A549 (cell line): ENCODE results near the gene CNOT1. TPM values are rescaled to one million over a fixed set of nuclear protein-coding genes. Genes with fewer than 3 reads are reported as not detected.

ENCODE experiments used
- ATAC-seq, 2 experiments: fragments of 200-7000 bp in 1 of 2; fragments of >200 bp in 1 of 2; cut with Nextera tagmentation in 1 of 2; cut with Tn5 transposase in 1 of 2; 3 replicates each; pipeline versions ENCODE4 v1.8.0 to v1.9.1; 2018 to 2020; ENCODE audit warnings: mild to moderate bottlenecking in 1 of 2, moderate library complexity in 1 of 2
- CTCF ChIA-PET: fragments of 300-600 bp; sonication (Branson Sonifier 250); formaldehyde crosslinking; extraction: SDS; loops from one replicate; lab custom pipeline; 2021; ENCODE audit warnings: antibody characterized with exemption, inconsistent platforms; lab: Yijun Ruan, JAX
- POLR2A ChIA-PET: fragments of 350-600 bp; formaldehyde crosslinking; extraction: SDS; loops from one replicate; lab custom pipeline; 2021; ENCODE audit warnings: antibody characterized with exemption, inconsistent platforms; lab: Yijun Ruan, JAX
- DNase-seq, 2 experiments: peaks; one replicate each; pipeline versions ENCODE4 v3.0.0 to v3.0.0-alpha.2; 2011 to 2016; ENCODE audit warnings: low read depth in 1 of 2, low spot score in 1 of 2
- FAIRE-seq: peaks from 2 replicates; lab custom pipeline; 2011; peaks lifted over from hg19 to GRCh38; lab: Jason Lieb, UNC
- H3K27ac ChIP-seq, 2 experiments: fragments of >200 bp; sonication (Bioruptor Twin); formaldehyde crosslinking; 3 replicates each; pipeline ENCODE4 v1.5.1; 2016 to 2017
- H3K4me1 ChIP-seq: fragments of >200 bp; sonication (Bioruptor Twin); formaldehyde crosslinking; 3 replicates; pipeline ENCODE4 v1.6.1; 2016
- H3K4me2 ChIP-seq: fragments of >200 bp; sonication (Bioruptor Twin); formaldehyde crosslinking; 3 replicates; pipeline ENCODE4 v1.6.1; 2016
- H3K4me3 ChIP-seq: fragments of >200 bp; sonication (Bioruptor Twin); formaldehyde crosslinking; 3 replicates; pipeline ENCODE4 v1.5.1; 2016
- H3K9me3 ChIP-seq: fragments of >200 bp; sonication (Bioruptor Twin); formaldehyde crosslinking; 3 replicates; pipeline ENCODE4 v1.6.1; 2016
- BCL3 ChIP-seq: fragments of >200 bp; sonication (Bioruptor Twin); formaldehyde crosslinking; IDR thresholded peaks from 3 replicates; pipeline ENCODE4 v1.6.1; 2016
- BHLHE40 ChIP-seq: IDR thresholded peaks from 2 replicates; pipeline ENCODE4 v1.6.1; 2012; ENCODE audit warnings: low read depth, low read length, inconsistent platforms
- CEBPB ChIP-seq, 2 experiments: fragments of >200 bp in 1 of 2; sonication (Bioruptor Twin) in 1 of 2; formaldehyde crosslinking in 1 of 2; IDR thresholded peaks; 2 replicates each; pipeline ENCODE4 v1.6.1; 2012 to 2016
- CHD4 ChIP-seq: fragments of 200-600 bp; sonication (generic); IDR thresholded peaks from 2 replicates; pipeline ENCODE4 v1.6.1; 2016; ENCODE audit warnings: antibody characterized with exemption, mild to moderate bottlenecking, borderline replicate concordance
- EHF ChIP-seq: fragments of 250-450 bp; sonication (Bioruptor Pico); IDR thresholded peaks from 2 replicates; pipeline ENCODE4 v1.5.0; 2020; ENCODE audit warnings: mild to moderate bottlenecking
- ESRRA ChIP-seq: fragments of 150-350 bp; IDR thresholded peaks from 2 replicates; pipeline ENCODE4 v1.6.1; 2014; ENCODE audit warnings: mild to moderate bottlenecking, low read length, borderline replicate concordance
- GATA3 ChIP-seq: IDR thresholded peaks from 2 replicates; pipeline ENCODE4 v1.6.1; 2012; ENCODE audit warnings: borderline replicate concordance
- HDAC2 ChIP-seq: fragments of 200-600 bp; sonication (generic); IDR thresholded peaks from 2 replicates; pipeline ENCODE4 v1.6.1; 2016
- HEYL ChIP-seq: fragments of 250-450 bp; sonication (Bioruptor Pico); IDR thresholded peaks from 2 replicates; pipeline ENCODE4 v1.8.0; 2021; ENCODE audit warnings: mild to moderate bottlenecking, moderate library complexity
- HOXA7 ChIP-seq: fragments of 250-450 bp; sonication (Bioruptor Pico); IDR thresholded peaks from 2 replicates; pipeline ENCODE4 v1.5.0; 2020; ENCODE audit warnings: mild to moderate bottlenecking, moderate library complexity
- HOXB5 ChIP-seq: fragments of 250-450 bp; sonication (Bioruptor Pico); IDR thresholded peaks from 2 replicates; pipeline ENCODE4 v1.5.0; 2020; ENCODE audit warnings: mild to moderate bottlenecking, moderate library complexity
- JUN ChIP-seq, 2 experiments: fragments of >200 bp; sonication (Bioruptor Twin); formaldehyde crosslinking; IDR thresholded peaks; 2 replicates in 1 of 2; 3 replicates in 1 of 2; pipeline ENCODE4 v1.6.1; 2016 to 2017
- KDM1A ChIP-seq: fragments of 200-600 bp; sonication (generic); IDR thresholded peaks from 2 replicates; pipeline ENCODE4 v1.6.1; 2016; ENCODE audit warnings: low read depth, mild to moderate bottlenecking
- MAX ChIP-seq: IDR thresholded peaks from 2 replicates; pipeline ENCODE4 v1.6.1; 2012
- NPAS2 ChIP-seq: fragments of 250-450 bp; sonication (Bioruptor Pico); IDR thresholded peaks from 2 replicates; pipeline ENCODE4 v1.8.0; 2022; ENCODE audit warnings: mild to moderate bottlenecking, moderate library complexity, borderline replicate concordance
- PBX3 ChIP-seq: IDR thresholded peaks from 2 replicates; pipeline ENCODE4 v1.6.1; 2012
- POLR2A ChIP-seq: IDR thresholded peaks from 2 replicates; pipeline ENCODE4 v1.6.1; 2012; ENCODE audit warnings: mild to moderate bottlenecking, low read length
- POLR2AphosphoS2 ChIP-seq: conservative IDR thresholded peaks from 2 replicates; pipeline ENCODE4 v1.6.1; 2012; ENCODE audit warnings: low read length, improper control_type of control experiment, inconsistent platforms
- SREBF2 ChIP-seq: fragments of 450-650 bp; IDR thresholded peaks from 2 replicates; pipeline ENCODE4 v1.6.1; 2014; ENCODE audit warnings: mild to moderate bottlenecking, moderate library complexity
- TP53 ChIP-seq: fragments of 250-450 bp; sonication (Bioruptor Pico); IDR thresholded peaks from 2 replicates; pipeline ENCODE4 v1.5.0; 2021; ENCODE audit warnings: mild to moderate bottlenecking, moderate library complexity
- USF2 ChIP-seq: fragments of 450-650 bp; IDR thresholded peaks from 2 replicates; pipeline ENCODE4 v1.6.1; 2014; ENCODE audit warnings: antibody characterized with exemption
- ZC3H11A ChIP-seq: fragments of 450-650 bp; IDR thresholded peaks from 2 replicates; pipeline ENCODE4 v1.6.1; 2014; ENCODE audit warnings: antibody characterized with exemption, mild to moderate bottlenecking
- ZFP36 ChIP-seq: fragments of 450-650 bp; IDR thresholded peaks from 2 replicates; pipeline ENCODE4 v1.6.1; 2014; ENCODE audit warnings: borderline replicate concordance; ENCODE audit not compliant: partially characterized antibody
- WGBS: methylation state at CpG from one replicate; pipeline ENCODE4 v1.1.6; 2017; ENCODE audit errors: missing lambda C conversion rate; 5-methylcytosine and 5-hydroxymethylcytosine counted together
- polyA plus RNA-seq, 4 experiments: library from polyadenylated mRNA; depleted of rRNA in 3 of 4; stranded (reverse); fragments of >200 nt; fragmentation: RNase III in 1 of 4; extraction: RNeasy Plus Mini Kit Qiagen cat#74134 plus additional on column Dnase treatment in 1 of 4; gene quantifications; 2 replicates in 3 of 4; 3 replicates in 1 of 4; pipeline ENCODE4 v1.2.3, GENCODE V29; 2011 to 2017

The CNOT1 gene
- polyA plus RNA-seq, 2 of the 4 experiments (the other 2 are of a cell fraction) = 119 to 226 TPM

DNA sequence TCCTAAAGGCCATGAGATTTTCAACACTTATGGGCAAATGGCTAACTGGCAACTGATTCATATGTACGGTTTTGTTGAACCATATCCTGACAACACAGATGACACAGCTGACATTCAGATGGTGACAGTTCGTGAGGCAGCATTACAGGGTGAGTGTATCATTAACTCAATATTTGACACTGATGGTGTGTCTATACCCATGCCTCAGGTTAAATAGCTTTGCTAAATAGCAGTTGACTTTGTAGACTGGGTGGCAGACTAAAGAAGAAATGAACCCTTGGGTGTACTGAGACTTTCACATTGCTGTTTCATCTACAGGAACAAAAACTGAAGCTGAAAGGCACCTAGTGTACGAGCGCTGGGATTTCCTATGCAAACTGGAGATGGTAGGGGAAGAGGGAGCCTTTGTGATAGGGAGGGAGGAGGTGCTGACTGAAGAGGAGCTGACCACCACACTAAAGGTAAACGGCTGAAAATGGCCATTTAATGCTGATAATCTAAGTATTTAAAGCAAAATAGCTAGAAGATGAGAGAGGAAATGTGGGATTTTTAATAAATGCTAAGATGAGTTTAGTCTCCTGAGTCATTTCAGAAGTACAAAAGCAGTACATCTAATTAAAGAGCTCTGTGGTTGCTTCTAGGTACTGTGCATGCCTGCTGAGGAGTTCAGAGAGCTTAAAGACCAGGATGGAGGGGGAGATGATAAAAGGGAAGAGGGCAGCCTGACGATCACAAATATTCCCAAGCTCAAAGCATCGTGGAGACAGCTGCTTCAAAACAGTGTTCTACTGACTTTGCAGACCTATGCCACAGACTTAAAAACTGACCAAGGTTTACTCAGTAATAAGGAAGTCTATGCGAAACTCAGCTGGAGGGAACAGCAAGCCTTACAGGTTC, 111.3 kb downstream of the CNOT1 start:
- Histone ChIP-seq H3K4me2 (no peak overlapping the region), H3K4me3 (no peak overlapping the region)
- CTCF ChIA-PET = interaction anchor here (0.5 to 7.1 kb wide), 13 partner anchors 8 to 238 kb away, joined by 3 to 43 read pairs (median 3); no protein-coding TSS in a partner anchor
- WGBS = 70% methylated on average over 8 of the region's 8 CpGs
- no peak for ATAC-seq
- TF ChIP-seq ESRRA (no peak), HEYL (no peak), CEBPB (IDR thresholded peaks at IDR 0.05) (no peak), SREBF2 (no peak), KDM1A (no peak)
- TF ChIP-seq, all 56 proteins: peak for 0
- no peaks in the 10 kb centered on the region for H3K9me3 ChIP-seq
- DNase-seq (no peak), FAIRE-seq (no peak)
- POLR2A ChIA-PET = no interaction called here
- H3K27ac ChIP-seq = no peak overlapping the region
- peaks cover 13% of the 10 kb centered on the region; the same call in 2 of the 3 replicates for H3K4me1 ChIP-seq

DNA sequence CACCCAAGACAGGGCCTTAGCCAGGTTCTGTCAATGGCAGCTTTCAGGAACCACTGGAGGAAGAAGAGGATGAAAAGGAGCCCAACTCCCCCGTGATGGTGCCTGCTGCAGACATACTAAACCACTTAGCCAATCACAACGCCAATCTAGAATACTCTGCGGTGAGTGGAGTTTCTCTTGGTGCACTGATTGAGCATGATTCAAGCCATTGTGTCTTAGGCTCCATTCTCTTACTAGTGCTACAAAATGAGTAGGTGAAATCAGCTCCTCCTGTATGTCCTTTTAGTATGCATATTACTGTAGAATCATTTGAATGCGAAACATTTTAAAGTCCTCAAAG, 112.9 kb downstream of the CNOT1 start:
- TF ChIP-seq GATA3 (no peak), ZC3H11A (no peak), NPAS2 (CRISPR knock-in tag) (no peak)
- Histone ChIP-seq H3K4me1 (peaks cover 13% of the 10 kb centered on the region; the same call in 2 of the 3 replicates), H3K27ac (no peak overlapping the region), H3K4me2 (peak overlapping the region; percentile 90), H3K4me3 (no peak overlapping the region), H3K9me3 (no peaks in the 10 kb centered on the region)
- ChIA-PET POLR2A (no interaction called here), CTCF (interaction anchor here (0.6 to 1.8 kb wide), 4 partner anchors 13 to 239 kb away, joined by 3 to 6 read pairs (median 3); partner anchors contain the start of gene NDRG4)
- ATAC-seq (no peak), FAIRE-seq (no peak), DNase-seq (no peak)
- 97% methylated on average over 4 of the region's 4 CpGs for WGBS

- Histone ChIP-seq H3K4me2 (peak overlapping the region; percentile 90), H3K4me1 (peaks cover 13% of the 10 kb centered on the region; the same call in 2 of the 3 replicates), H3K4me3 (peak overlapping the region; percentile 85), H3K27ac (peak overlapping the region; percentile 87 to 94)
- POLR2A ChIA-PET = interaction anchor here (0.6 kb wide), 1 partner anchor 11 kb away, joined by 3 read pairs; no protein-coding TSS in a partner anchor
- 83% methylated on average over 10 of the region's 66 CpGs for WGBS
- DNase-seq (no peak), FAIRE-seq (no peak), ATAC-seq (peak; percentile 41)
- TF ChIP-seq ZFP36 = no peak
- 0 out of 2 replicates have a peak, but pooled peaks have one; percentile 10 for TF ChIP-seq POLR2A
- TF ChIP-seq HOXB5 = no peak
- TF ChIP-seq EHF (CRISPR knock-in tag) = no peak
- TF ChIP-seq JUN (IDR thresholded peaks at IDR 0.05) = 0 out of 5 replicates have a peak, but pooled peaks of 1 of the 2 experiments have one; percentile 2
- TF ChIP-seq, all 56 proteins: peak for 2
- CTCF ChIA-PET = interaction anchor here (0.5 to 8.1 kb wide), 6 partner anchors 17 to 240 kb away, joined by 3 to 71 read pairs (median 4); partner anchors contain the start of gene NDRG4
- no peaks in the 10 kb centered on the region for H3K9me3 ChIP-seq
Observed at GRCh38 chr16:58515871-58516767, 113.5 kb downstream of the CNOT1 start.

GRCh38 chr16:58515125-58515870, 114.3 kb downstream of the CNOT1 start, which contains the start of gene SETD6:
Gene SETD6 (plus strand): TSS chr16:58515517. CDS start chr16:58515538, 21 bp downstream.
- FAIRE-seq = no peak
- Histone ChIP-seq H3K4me3 (peak within 1 kb of the TSS; percentile 85), H3K27ac (peak within 1 kb of the TSS; percentile 87 to 94), H3K9me3 (no peaks in the 10 kb centered on the region), H3K4me1 (peaks cover 13% of the 10 kb centered on the region; the same call in 2 of the 3 replicates), H3K4me2 (peak within 1 kb of the TSS; percentile 90)
- ChIA-PET POLR2A (interaction anchor here (0.6 to 0.8 kb wide), 3 partner anchors 10 to 146 kb away, joined by 3 to 4 read pairs (median 3); partner anchors contain the start of gene CNOT1), CTCF (interaction anchor here (0.5 to 8.1 kb wide), 6 partner anchors 18 to 241 kb away, joined by 3 to 110 read pairs (median 5); partner anchors contain the start of gene NDRG4)
- DNase-seq = peak; percentile 57 to 86
- peak; percentile 73 to 86 for ATAC-seq
- WGBS = 57% methylated on average over 74 of the region's 80 CpGs
- no peak for TF ChIP-seq GATA3
- no peak for TF ChIP-seq HOXA7 (CRISPR knock-in tag)
- no peak for TF ChIP-seq BHLHE40
- no peak for TF ChIP-seq HDAC2
- TF ChIP-seq POLR2A = peak; percentile 67
- TF ChIP-seq TP53 (CRISPR knock-in tag) = no peak
- TF ChIP-seq PBX3 = 0 out of 2 replicates have a peak, but pooled peaks have one; percentile 36
- TF ChIP-seq MAX = peak; percentile 99
- peak; percentile 33; the same call in 1 of the 2 replicates for TF ChIP-seq POLR2AphosphoS2
- no peak for TF ChIP-seq CHD4
- peak; percentile 54; the same call in 1 of the 3 replicates for TF ChIP-seq BCL3
- peak; percentile 85 for TF ChIP-seq USF2
- TF ChIP-seq ZC3H11A = no peak
